ENCODE measurements around the gene NUP93. TPM values are rescaled to one million over a fixed set of nuclear protein-coding genes. Genes with fewer than 3 reads are reported as not detected.

The NUP93 gene
- total RNA-seq, result 100 to 1,000 TPM in 1 of 4 donors, 10 to 100 TPM in 3; 27.3 to 195 (median 31.4) TPM

- peak; percentile 88 to 97 (median 96) for DNase-seq
- TF ChIP-seq POLR2A (IDR thresholded peaks at IDR 0.05) (peak; percentile 39 to 43), CTCF (IDR thresholded peaks at IDR 0.05) (no peak)
- peak within 1 kb of the TSS; percentile 77 to 85 (median 82) for H3K27ac ChIP-seq
- H3K4me1 ChIP-seq, result peaks cover 0 to 20% (median 0%) of the 10 kb centered on the region in 4 donors
- H3K9me3 ChIP-seq, result no peaks in the 10 kb centered on the region
- no peaks in the 10 kb centered on the region for H3K27me3 ChIP-seq
- H3K4me3 ChIP-seq, result peak within 1 kb of the TSS; percentile 68 to 91 (median 80)
- no peaks in the 10 kb centered on the region for H3K36me3 ChIP-seq
These were observed at the start of gene NUP93 for GRCh38 chr16:56729735-56730662. NUP93 (plus strand) TSS chr16:56730129; CDS start chr16:56748248, 18,119 bp downstream.

- peak; percentile 82 to 98 (median 95) for DNase-seq
These were observed 47.8 kb upstream of the NUP93 start, which contains the start of gene MT1X for GRCh38 chr16:56681939-56682702. MT1X (plus strand) TSS chr16:56682470; CDS start chr16:56682541, 71 bp downstream.

GRCh38 chr16:56682703-56683397, 47.1 kb upstream of the NUP93 start:
- Histone ChIP-seq H3K4me1 (peaks cover 0 to 17% (median 8%) of the 10 kb centered on the region in 4 donors), H3K27me3 (no peaks in the 10 kb centered on the region), H3K27ac (peak overlapping the region; percentile 65 to 80 (median 74)), H3K36me3 (no peaks in the 10 kb centered on the region), H3K9me3 (peaks cover 0 to 3% (median 0%) of the 10 kb centered on the region in 4 donors), H3K4me3 (peak overlapping the region; percentile 39 to 69 (median 56))
- TF ChIP-seq CTCF (IDR thresholded peaks at IDR 0.05) (no peak), POLR2A (IDR thresholded peaks at IDR 0.05) (no peak)
- no peak for DNase-seq

More at GRCh38 chr16:56681939-56682702, 47.8 kb upstream of the NUP93 start, which contains the start of gene MT1X:
- TF ChIP-seq CTCF (IDR thresholded peaks at IDR 0.05), result peak in 1 of 6 experiments; percentile 2
- TF ChIP-seq POLR2A (IDR thresholded peaks at IDR 0.05), result peak; percentile 77 to 81
- Histone ChIP-seq H3K27ac (peak within 1 kb of the TSS; percentile 65 to 80 (median 74)), H3K4me3 (peak within 1 kb of the TSS; percentile 39 to 69 (median 56)), H3K4me1 (peaks cover 0 to 17% (median 8%) of the 10 kb centered on the region in 4 donors), H3K36me3 (no peaks in the 10 kb centered on the region), H3K27me3 (no peaks in the 10 kb centered on the region), H3K9me3 (peaks cover 0 to 3% (median 0%) of the 10 kb centered on the region in 4 donors)

- Histone ChIP-seq H3K36me3 (no peaks in the 10 kb centered on the region), H3K4me1 (peaks cover 0 to 17% (median 8%) of the 10 kb centered on the region in 4 donors), H3K9me3 (peaks cover 0 to 3% (median 0%) of the 10 kb centered on the region in 4 donors), H3K27ac (no peak overlapping the region), H3K4me3 (peak overlapping the region; percentile 39 to 69 (median 56)), H3K27me3 (no peaks in the 10 kb centered on the region)
- DNase-seq, result no peak
- TF ChIP-seq POLR2A (IDR thresholded peaks at IDR 0.05) (no peak), CTCF (IDR thresholded peaks at IDR 0.05) (no peak)
These were observed 46.3 kb upstream of the NUP93 start for GRCh38 chr16:56683424-56684172.
